ENCODE data around the gene ZBTB20.
"Not testable (repeated sequence)": the region's sequence is repeated elsewhere in the genome, so short reads cannot be mapped to it uniquely, and the experiment has no call there.

The ZBTB20 gene

GRCh38 chr3:114824014-114824413 lies 323.1 kb downstream of the ZBTB20 start:
- no peak for DNase-seq

- no peak for DNase-seq
These were observed 324.0 kb downstream of the ZBTB20 start for GRCh38 chr3:114823061-114823460.

- DNase-seq, result peak; percentile 16
These were observed 331.0 kb downstream of the ZBTB20 start for GRCh38 chr3:114816052-114816451.

GRCh38 chr3:114812541-114813238 lies 334.4 kb downstream of the ZBTB20 start:
- DNase-seq, result not testable (repeated sequence)

- DNase-seq, result no peak
These were observed 337.2 kb downstream of the ZBTB20 start for GRCh38 chr3:114809668-114810413.

- DNase-seq, result no peak
These were observed 343.0 kb downstream of the ZBTB20 start for GRCh38 chr3:114804099-114804498.

- no peak for DNase-seq
These were observed 343.9 kb downstream of the ZBTB20 start for GRCh38 chr3:114803042-114803695.

GRCh38 chr3:114800272-114801031 lies 346.6 kb downstream of the ZBTB20 start:
- no peak for DNase-seq

GRCh38 chr3:114799816-114800215 lies 347.3 kb downstream of the ZBTB20 start:
- no peak for DNase-seq

- no peak for DNase-seq
These were observed 350.3 kb downstream of the ZBTB20 start for GRCh38 chr3:114796796-114797195.

- DNase-seq, result no peak
These were observed 352.0 kb downstream of the ZBTB20 start for GRCh38 chr3:114794894-114795630.

- DNase-seq, result no peak
These were observed 354.7 kb downstream of the ZBTB20 start for GRCh38 chr3:114792159-114792918.

- DNase-seq, result peak; percentile 9
These were observed 356.3 kb downstream of the ZBTB20 start for GRCh38 chr3:114790752-114791151.

- no peak for DNase-seq
These were observed 357.3 kb downstream of the ZBTB20 start for GRCh38 chr3:114789803-114790202.

GRCh38 chr3:114775395-114775794 lies 371.7 kb downstream of the ZBTB20 start:
- DNase-seq, result no peak

- no peak for DNase-seq
These were observed 376.2 kb downstream of the ZBTB20 start for GRCh38 chr3:114770874-114771273.

GRCh38 chr3:114764056-114764492 lies 383.0 kb downstream of the ZBTB20 start:
- DNase-seq, result no peak

- DNase-seq, result no peak
These were observed 384.9 kb downstream of the ZBTB20 start for GRCh38 chr3:114762144-114762543.

GRCh38 chr3:114760679-114761078 lies 386.4 kb downstream of the ZBTB20 start:
- peak; percentile 65 for DNase-seq

GRCh38 chr3:114758831-114759699 lies 388.0 kb downstream of the ZBTB20 start:
- DNase-seq, result peak; percentile 63
